ENCODE data around the gene TSPAN18. TPM values are rescaled to one million over a fixed set of nuclear protein-coding genes. Genes with fewer than 3 reads are reported as not detected.

The TSPAN18 gene
- total RNA-seq, 2 donors from 2014 or later = 2.0 to 7.7 TPM

GRCh38 chr11:44787070-44787469, 60.3 kb downstream of the TSPAN18 start:
- Histone ChIP-seq H3K27ac (no peak overlapping the region), H3K4me1 (ENCODE audit: control insufficient read depth in 1 of 2, low read depth in 2 of 2) (peaks cover 3 to 15% of the 10 kb centered on the region in 2 donors), H3K9me3 (no peaks in the 10 kb centered on the region), H3K27me3 (replicated peaks; ENCODE audit: insufficient read depth) (no peaks in the 10 kb centered on the region), H3K36me3 (no peaks in the 10 kb centered on the region), H3K4me3 (no peak overlapping the region)
- ATAC-seq (ENCODE audit: insufficient number of reproducible peaks, low FRiP score, low read depth) (no peak), DNase-seq (ENCODE audit: low spot score) (no peak)
- TF ChIP-seq CTCF (IDR thresholded peaks at IDR 0.05) = no peak

GRCh38 chr11:44787981-44788380, 61.2 kb downstream of the TSPAN18 start:
- Histone ChIP-seq H3K9me3 (no peaks in the 10 kb centered on the region), H3K27me3 (replicated peaks; ENCODE audit: insufficient read depth) (no peaks in the 10 kb centered on the region), H3K4me3 (no peak overlapping the region), H3K4me1 (ENCODE audit: control insufficient read depth in 1 of 2, low read depth in 2 of 2) (peaks cover 3 to 15% of the 10 kb centered on the region in 2 donors), H3K27ac (no peak overlapping the region), H3K36me3 (no peaks in the 10 kb centered on the region)
- DNase-seq (ENCODE audit: low spot score) = no peak
- TF ChIP-seq CTCF (IDR thresholded peaks at IDR 0.05) = no peak
- ATAC-seq (ENCODE audit: insufficient number of reproducible peaks, low FRiP score, low read depth) = no peak

GRCh38 chr11:44788536-44789261, 61.9 kb downstream of the TSPAN18 start:
- ATAC-seq (ENCODE audit: insufficient number of reproducible peaks, low FRiP score, low read depth) (no peak), DNase-seq (ENCODE audit: low spot score) (no peak)
- Histone ChIP-seq H3K27me3 (replicated peaks; ENCODE audit: insufficient read depth) (no peaks in the 10 kb centered on the region), H3K27ac (no peak overlapping the region), H3K36me3 (no peaks in the 10 kb centered on the region), H3K4me3 (no peak overlapping the region), H3K4me1 (ENCODE audit: control insufficient read depth in 1 of 2, low read depth in 2 of 2) (peaks cover 3 to 7% of the 10 kb centered on the region in 2 donors), H3K9me3 (no peaks in the 10 kb centered on the region)
- TF ChIP-seq CTCF (IDR thresholded peaks at IDR 0.05) = no peak

GRCh38 chr11:44789496-44789895, 62.7 kb downstream of the TSPAN18 start:
- H3K36me3 ChIP-seq = no peaks in the 10 kb centered on the region
- no peaks in the 10 kb centered on the region for H3K27me3 ChIP-seq (replicated peaks; ENCODE audit: insufficient read depth)
- no peak overlapping the region for H3K4me3 ChIP-seq
- no peak for ATAC-seq (ENCODE audit: insufficient number of reproducible peaks, low FRiP score, low read depth)
- no peaks in the 10 kb centered on the region for H3K4me1 ChIP-seq (ENCODE audit: control insufficient read depth in 1 of 2, low read depth in 2 of 2)
- TF ChIP-seq CTCF (IDR thresholded peaks at IDR 0.05) = no peak
- H3K9me3 ChIP-seq = no peaks in the 10 kb centered on the region
- no peak overlapping the region for H3K27ac ChIP-seq
- DNase-seq (ENCODE audit: low spot score) = no peak

GRCh38 chr11:44790211-44790610, 63.4 kb downstream of the TSPAN18 start:
- ATAC-seq (ENCODE audit: insufficient number of reproducible peaks, low FRiP score, low read depth) (no peak), DNase-seq (ENCODE audit: low spot score) (no peak)
- no peak for TF ChIP-seq CTCF (IDR thresholded peaks at IDR 0.05)
- H3K36me3 ChIP-seq = no peaks in the 10 kb centered on the region
- no peak overlapping the region for H3K4me3 ChIP-seq
- no peaks in the 10 kb centered on the region for H3K27me3 ChIP-seq (replicated peaks; ENCODE audit: insufficient read depth)
- no peaks in the 10 kb centered on the region for H3K9me3 ChIP-seq
- H3K4me1 ChIP-seq (ENCODE audit: control insufficient read depth in 1 of 2, low read depth in 2 of 2) = no peaks in the 10 kb centered on the region
- H3K27ac ChIP-seq = no peak overlapping the region
